Astrocyte of the cerebellum (primary cell): ENCODE data around the gene PIGX.

Source experiments
- DNase-seq: peaks from one replicate; pipeline ENCODE4 v3.0.0-alpha.2; 2011; ENCODE audit warnings: low read depth
- H3K4me3 ChIP-seq: 2 replicates; pipeline ENCODE4 v1.5.1; 2011; ENCODE audit warnings: mild to moderate bottlenecking, low read depth, low read length, moderate library complexity
- CTCF ChIP-seq: IDR thresholded peaks from 2 replicates; pipeline ENCODE4 v1.5.1; 2012; ENCODE audit warnings: low read length, low read depth, moderate library complexity, mild to moderate bottlenecking; ENCODE audit errors: missing control alignments
- in situ Hi-C: cut with HindIII; loops from 2 replicates; pipeline ENCODE4 v1.10.0; 2017; ENCODE audit warnings: low sequenced_read_pairs

PIGX gene

DNA sequence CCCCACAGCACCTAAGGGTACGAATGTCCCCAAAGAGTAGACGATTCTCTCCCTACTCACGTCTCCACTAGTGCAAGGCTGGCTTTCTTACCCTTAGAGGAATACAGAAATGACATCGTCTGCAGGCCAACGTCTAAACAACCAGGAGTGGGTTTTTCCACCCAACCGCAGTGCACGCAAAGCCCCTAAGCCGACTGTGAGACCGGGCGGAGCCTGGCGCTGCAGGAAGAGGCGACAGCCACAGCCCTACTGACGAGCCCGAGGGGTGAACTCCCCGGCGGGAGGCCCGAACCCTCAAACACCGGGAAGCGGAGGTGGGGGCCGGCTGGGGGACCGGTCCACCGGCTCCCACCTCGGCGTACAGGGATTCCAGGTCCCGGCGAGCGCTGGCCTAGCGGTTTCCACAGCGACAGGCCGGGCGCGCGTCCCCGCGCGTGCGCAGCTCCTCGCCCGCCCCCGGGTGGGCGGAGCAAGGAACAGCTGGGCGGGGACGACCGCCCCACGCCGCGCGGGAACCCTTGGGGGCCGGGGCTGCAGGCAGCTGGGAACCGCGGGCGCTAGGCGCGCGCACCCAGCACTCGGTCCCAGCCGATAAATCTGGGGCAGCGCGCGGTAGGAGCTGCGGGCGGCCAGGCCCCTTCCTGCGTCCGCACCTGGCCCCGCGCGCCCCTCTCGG is at the start of gene PIGX, which contains the start of gene CEP19:
Gene PIGX (plus strand): TSS at position 540 of the 676 bp plus-strand sequence.
Gene CEP19 (minus strand): TSS at position 413 of the 676 bp plus-strand sequence. CDS start 3,593 bp downstream, outside the sequence.
- peak; percentile 44 for DNase-seq
- in situ Hi-C loops: no loop called here
- TF ChIP-seq CTCF: no peak
- peak within 1 kb of the TSS; percentile 69 for H3K4me3 ChIP-seq

- in situ Hi-C loops: no loop called here
- no peak for TF ChIP-seq CTCF
- DNase-seq: no peak
- no peak overlapping the region for H3K4me3 ChIP-seq
These were observed 49.2 kb upstream of the PIGX start for GRCh38 chr3:196662711-196663571.

DNA sequence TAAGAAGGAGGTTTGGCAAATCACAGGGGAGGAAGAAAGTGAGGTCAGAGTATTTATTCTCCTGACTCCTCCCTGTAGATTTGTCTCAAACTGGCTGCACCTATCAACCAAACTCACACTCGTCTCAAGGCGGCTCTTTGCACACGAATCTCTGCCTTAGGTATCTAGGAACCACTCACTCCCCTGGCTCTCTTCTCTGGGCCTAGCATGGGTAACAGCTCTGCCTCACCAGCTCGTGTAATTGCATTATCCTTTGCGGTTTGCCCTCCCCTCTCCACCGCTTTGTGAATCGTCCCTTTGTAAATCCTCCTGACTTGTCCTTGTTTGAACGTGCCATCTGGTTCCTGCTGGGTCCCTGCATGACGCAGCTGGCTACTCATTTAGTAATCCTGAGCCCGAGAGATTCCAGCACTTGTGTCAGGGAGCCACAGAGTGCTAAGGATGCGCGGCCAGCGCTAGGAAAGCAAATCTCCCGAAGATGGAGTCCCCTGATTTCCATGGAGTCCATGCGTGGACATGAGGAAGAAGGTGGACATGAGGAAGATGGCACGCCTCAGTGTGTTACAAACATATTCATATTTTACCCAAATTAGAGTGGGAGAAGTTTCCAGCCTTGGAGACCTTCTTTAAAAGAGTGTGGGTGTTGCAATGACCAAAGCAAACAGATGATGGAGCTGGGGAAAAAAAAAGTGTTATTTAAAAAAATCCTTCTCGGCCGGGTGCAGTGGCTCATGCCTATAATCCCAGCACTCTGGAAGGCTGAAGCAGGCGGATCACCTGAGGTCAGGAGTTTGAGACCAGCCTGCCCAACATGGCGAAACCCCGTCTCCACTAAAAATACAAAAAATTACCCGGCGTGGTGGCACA is 45.9 kb upstream of the PIGX start:
- no peak for TF ChIP-seq CTCF
- no peak for DNase-seq
- H3K4me3 ChIP-seq: no peak overlapping the region
- in situ Hi-C loops: no loop called here

GRCh38 chr3:196667056-196667825 is 44.9 kb upstream of the PIGX start:
- no peak for DNase-seq
- H3K4me3 ChIP-seq: no peak overlapping the region
- in situ Hi-C loops: no loop called here
- no peak for TF ChIP-seq CTCF

GRCh38 chr3:196670339-196670738 is 41.8 kb upstream of the PIGX start:
- no peak for DNase-seq
- in situ Hi-C loops: no loop called here
- TF ChIP-seq CTCF: no peak
- no peak overlapping the region for H3K4me3 ChIP-seq

- in situ Hi-C loops: no loop called here
- no peak overlapping the region for H3K4me3 ChIP-seq
- DNase-seq: no peak
- TF ChIP-seq CTCF: no peak
These were observed 38.5 kb upstream of the PIGX start for GRCh38 chr3:196673632-196674031.
